OCI-LY3 (cell line): Measurements from ENCODE around the gene JARID2.

Experiments
- EZH2phosphoT487 ChIP-seq: fragments of 200-600 bp; shearing (Covaris generic); IDR thresholded peaks from 2 replicates; pipeline ENCODE4 v1.6.1; 2018; ENCODE audit warnings: antibody characterized with exemption, mixed run types, low read depth
- TF ChIP-seq, protein P1 (sequence below): fragments of 200-600, 300-600 bp; sonication (generic); IDR thresholded peaks from 2 replicates; pipeline ENCODE4 v1.5.1; 2014; ENCODE audit warnings: antibody characterized with exemption, low read length, low read depth

DNA sequence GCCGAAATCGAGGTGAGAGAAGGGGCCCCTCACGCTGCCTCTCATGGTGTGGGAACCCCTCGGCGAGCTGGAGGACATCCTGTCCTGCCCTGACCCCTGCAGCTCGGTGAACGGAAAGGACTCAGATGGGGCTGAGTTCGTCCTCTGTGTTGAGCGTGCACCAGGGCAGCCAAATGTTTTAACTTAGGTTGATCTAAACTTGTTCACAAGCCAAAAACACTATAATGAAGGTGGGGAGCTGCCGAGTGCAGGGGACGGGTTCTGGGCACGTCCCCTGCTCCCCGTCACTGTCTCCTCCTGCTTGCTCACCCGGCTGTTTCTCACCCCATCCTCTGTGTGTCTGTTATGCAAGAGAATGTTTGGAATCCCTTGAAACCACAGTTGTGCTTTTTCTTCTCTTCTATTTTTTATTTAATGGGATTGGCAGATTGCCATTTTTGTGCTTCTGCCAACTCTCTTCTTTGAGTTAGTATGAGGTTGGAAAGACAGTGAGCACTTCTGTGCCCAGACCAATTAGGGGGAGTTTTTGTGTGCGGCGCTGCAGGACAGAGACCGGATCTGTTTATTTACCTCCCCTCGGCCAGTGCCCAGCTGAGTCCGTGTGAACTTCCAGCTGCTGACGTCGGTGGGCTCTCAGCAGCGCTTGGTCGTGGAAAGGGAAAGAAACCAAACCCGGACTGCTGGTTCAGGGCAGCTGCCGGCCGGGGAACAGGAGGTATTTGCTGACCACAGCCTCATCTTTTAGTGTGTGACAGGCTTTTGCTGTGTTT lies 258.9 kb downstream of the JARID2 start:
- TF ChIP-seq, protein P1, sequence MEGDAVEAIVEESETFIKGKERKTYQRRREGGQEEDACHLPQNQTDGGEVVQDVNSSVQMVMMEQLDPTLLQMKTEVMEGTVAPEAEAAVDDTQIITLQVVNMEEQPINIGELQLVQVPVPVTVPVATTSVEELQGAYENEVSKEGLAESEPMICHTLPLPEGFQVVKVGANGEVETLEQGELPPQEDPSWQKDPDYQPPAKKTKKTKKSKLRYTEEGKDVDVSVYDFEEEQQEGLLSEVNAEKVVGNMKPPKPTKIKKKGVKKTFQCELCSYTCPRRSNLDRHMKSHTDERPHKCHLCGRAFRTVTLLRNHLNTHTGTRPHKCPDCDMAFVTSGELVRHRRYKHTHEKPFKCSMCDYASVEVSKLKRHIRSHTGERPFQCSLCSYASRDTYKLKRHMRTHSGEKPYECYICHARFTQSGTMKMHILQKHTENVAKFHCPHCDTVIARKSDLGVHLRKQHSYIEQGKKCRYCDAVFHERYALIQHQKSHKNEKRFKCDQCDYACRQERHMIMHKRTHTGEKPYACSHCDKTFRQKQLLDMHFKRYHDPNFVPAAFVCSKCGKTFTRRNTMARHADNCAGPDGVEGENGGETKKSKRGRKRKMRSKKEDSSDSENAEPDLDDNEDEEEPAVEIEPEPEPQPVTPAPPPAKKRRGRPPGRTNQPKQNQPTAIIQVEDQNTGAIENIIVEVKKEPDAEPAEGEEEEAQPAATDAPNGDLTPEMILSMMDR, result no peak
- no peak for TF ChIP-seq EZH2phosphoT487
